Measurements from ENCODE around the gene TNS2.

GRCh38 chr12:53065470-53065869 lies 15.6 kb downstream of the TNS2 start:
- TF ChIP-seq CTCF (tag by site-specific recombination; IDR thresholded peaks at IDR 0.05) (no peak), YY1 (tag by site-specific recombination; IDR thresholded peaks at IDR 0.05) (no peak), ZNF600 (tag by site-specific recombination; IDR thresholded peaks at IDR 0.05) (no peak), REST (tag by site-specific recombination; IDR thresholded peaks at IDR 0.05) (no peak), ZNF510 (tag by site-specific recombination; IDR thresholded peaks at IDR 0.05; ENCODE audit: insufficient replicate concordance) (no peak), MZF1 (tag by site-specific recombination; IDR thresholded peaks at IDR 0.05; ENCODE audit: borderline replicate concordance) (no peak), ZNF37A (tag by site-specific recombination; IDR thresholded peaks at IDR 0.05) (no peak), ZNF214 (tag by site-specific recombination; IDR thresholded peaks at IDR 0.05; ENCODE audit: borderline replicate concordance) (no peak), ZNF302 (tag by site-specific recombination; IDR thresholded peaks at IDR 0.05; ENCODE audit: low read depth) (no peak), ZNF138 (tag by site-specific recombination; IDR thresholded peaks at IDR 0.05; ENCODE audit: borderline replicate concordance) (no peak), IKZF3 (tag by site-specific recombination; IDR thresholded peaks at IDR 0.05) (no peak), ZBTB8A (tag by site-specific recombination; IDR thresholded peaks at IDR 0.05) (no peak)
